CD4-positive, alpha-beta T cell treated with Interleukin-15 for 1 hour (primary cell): ENCODE results near the gene OR13J1.

Experiments
- DNase-seq: peaks from one replicate; pipeline ENCODE4 v3.0.0-alpha.2; 2020

OR13J1 gene

GRCh38 chr9:35856206-35856605 is 14.0 kb downstream of the OR13J1 start:
- DNase-seq, result no peak

DNA sequence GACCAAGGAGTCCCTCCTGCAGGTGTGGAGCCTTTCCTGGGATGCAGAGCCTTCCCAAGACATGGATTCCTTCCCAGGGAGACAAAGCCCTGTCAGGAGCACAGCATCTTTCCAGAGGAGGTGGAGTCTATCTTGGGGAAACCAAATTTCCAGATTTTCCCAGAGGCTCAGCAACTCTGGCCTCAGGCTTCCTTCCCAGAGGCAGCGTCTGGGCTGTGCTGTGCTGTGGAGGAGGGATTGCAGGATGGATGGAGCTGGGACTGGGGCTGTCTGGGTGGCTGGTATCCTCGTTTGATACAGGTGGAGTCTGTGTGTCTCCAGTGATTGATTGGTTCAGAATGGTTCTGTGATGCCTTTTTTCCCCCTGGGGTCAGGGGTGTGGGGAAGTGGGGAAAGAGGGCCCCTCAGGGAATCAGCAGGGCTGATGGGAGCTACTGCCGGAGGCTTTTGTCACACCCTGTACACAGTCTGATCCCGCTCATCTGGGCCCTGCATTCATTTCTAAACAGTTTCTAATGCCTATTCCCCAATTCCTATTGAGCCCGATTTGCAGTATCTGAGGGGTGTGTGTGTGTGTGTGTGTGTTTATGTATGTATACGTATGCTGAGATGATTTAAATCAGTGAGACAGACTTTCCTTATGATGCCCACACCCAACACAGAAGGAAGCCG is 16.0 kb downstream of the OR13J1 start:
- no peak for DNase-seq

DNA sequence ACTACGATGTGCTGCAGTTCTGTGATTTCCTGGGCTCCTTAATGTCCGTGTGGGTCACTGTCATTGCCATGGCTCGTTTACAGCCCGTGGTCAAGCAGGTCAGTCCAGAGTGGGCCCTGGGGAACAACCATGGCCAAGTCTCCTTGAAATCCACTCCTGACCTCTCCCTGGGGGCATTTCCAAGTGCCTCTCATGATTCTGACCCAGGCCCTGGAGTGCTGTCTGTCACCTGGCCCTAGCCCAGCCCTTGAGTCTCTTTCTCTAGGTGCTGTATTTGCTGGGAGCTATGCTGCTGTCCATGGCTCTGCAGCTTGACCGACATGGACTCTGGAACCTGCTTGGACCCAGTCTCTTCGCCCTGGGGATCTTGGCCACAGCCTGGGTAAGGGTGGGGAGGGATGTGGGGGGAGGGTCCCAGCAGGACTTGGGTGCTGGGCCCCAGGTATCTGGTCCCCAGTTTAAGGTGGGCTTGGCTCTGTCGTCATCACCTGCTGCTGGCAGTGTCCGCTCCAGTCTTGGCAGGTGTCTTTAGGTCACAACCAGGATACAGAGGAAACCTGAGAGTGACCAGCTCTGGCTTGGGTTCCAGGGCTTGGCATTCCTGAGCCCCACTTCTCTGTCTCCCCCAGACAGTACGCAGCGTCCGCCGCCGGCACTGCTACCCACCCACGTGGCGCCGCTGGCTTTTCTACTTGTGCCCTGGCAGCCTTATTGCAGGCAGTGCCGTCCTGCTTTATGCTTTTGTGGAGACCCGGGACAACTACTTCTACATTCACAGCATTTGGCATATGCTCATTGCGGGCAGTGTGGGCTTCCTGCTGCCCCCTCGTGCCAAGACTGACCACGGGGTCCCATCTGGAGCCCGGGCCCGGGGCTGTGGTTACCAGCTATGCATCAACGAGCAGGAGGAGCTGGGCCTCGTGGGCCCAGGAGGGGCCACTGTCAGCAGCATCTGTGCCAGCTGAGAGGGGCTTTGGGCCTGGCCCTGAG is 17.0 kb downstream of the OR13J1 start:
- no peak for DNase-seq

DNA sequence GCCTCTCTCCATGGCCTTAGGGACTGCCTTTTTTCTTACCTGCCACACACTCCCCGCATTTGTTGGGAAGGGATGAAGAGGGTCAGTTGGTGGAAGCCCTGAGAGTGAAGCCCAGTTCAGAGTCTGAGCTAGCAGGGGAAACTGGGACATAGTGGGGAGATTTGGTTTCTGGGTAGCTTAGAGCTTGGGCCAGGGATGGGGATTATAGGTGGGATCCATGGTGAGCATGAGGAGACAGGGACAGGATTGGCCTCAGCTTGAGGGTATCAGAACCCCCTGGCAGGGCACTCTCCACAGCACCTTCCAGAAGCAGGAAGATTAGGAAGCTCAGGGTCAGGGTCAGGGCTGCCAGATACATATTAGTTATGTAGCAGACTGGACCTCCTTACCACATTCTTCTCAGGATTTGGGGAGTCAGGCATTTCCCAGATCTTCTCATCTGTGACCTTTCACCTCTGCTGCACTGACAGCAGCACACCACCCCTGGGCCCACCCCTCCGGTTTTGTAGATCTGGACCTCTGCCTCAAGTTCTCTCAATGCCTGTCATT is 17.9 kb downstream of the OR13J1 start:
- DNase-seq, result no peak

DNA sequence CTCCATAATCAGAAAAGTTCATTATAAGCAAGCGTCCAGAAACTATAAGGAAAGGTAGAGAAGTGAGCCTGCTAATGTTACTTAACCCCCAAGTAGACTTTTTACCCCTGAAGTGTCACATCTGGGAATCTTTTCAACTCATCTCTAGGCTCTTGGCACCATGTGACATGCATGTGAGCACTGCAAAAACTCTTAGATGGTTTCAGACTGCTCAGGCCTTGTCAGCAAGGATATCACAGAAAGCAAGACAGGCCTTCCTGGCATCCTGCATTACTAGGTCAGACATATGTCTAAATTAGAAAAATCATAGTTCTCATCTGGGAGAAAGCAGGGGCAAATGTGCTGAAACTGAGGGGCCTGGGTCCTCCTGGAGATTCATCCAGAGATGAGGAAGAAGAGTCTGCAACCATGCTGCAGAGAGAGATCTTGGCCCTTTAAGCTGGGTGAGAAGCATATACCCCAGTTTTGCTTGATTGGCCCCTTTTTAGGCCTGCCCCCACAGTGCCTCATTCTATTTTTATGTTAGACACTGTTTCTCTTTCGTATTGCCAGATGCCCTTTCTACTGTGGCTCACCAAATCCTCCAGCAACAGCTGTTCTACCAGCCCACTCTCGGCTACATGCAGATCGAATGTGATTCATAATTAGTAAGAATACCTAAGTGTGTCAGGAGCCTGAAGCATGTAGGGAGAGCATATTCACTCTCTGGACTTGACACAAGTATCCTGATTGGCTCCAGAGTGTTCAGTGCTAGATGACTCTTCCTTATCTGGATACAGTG is 22.2 kb downstream of the OR13J1 start:
- DNase-seq, result no peak

GRCh38 chr9:35845824-35846771 is 24.1 kb downstream of the OR13J1 start:
- DNase-seq, result no peak

GRCh38 chr9:35844628-35845270 is 25.5 kb downstream of the OR13J1 start:
- peak; percentile 65 for DNase-seq

DNA sequence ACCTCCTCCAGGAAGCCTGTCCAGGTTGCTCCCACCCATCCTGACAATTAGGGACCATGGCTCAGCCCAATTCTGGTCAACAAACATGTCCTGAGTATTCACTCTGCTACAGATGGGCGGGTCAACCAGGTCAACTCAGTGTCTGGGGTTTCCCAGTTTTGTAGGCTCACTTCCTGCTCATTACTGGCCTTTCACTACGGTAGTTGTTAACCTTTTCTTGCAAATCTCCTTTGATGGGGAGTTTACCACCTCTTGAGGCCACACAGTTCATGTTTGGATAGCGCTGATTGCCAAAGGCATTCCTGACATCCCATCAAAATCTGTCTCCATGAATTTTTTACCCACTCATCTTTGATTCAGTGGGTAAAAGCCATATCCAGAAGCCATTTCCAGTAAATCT is 27.4 kb downstream of the OR13J1 start:
- DNase-seq, result no peak

GRCh38 chr9:35842020-35842745 is 28.0 kb downstream of the OR13J1 start:
- no peak for DNase-seq

- DNase-seq, result no peak
Measured at GRCh38 chr9:35841645-35841900, 28.6 kb downstream of the OR13J1 start.

- no peak for DNase-seq
Measured at GRCh38 chr9:35840881-35841644, 29.1 kb downstream of the OR13J1 start.

GRCh38 chr9:35839926-35840325 is 30.3 kb downstream of the OR13J1 start:
- no peak for DNase-seq

GRCh38 chr9:35836595-35836994 is 33.6 kb downstream of the OR13J1 start:
- DNase-seq, result no peak

DNA sequence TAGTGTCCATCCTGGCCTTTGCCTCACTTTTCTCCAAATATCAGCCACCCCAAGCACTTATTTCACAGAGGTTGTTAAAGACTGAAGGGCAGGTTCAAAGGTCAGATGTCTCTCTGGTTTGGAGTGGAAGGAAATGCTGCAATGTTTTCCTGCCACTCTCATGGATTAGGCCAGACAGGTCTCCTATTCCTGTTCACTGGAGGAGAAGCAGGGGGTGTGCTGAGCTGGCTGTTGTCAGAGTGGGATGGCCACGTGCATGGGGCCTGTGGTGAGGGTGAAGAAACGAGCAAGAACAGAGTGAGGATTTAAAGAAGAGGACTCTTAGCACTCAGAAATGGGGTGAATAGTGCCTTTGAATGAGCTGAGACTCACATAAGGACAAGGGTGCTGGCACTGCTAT is 34.4 kb downstream of the OR13J1 start:
- no peak for DNase-seq

DNA sequence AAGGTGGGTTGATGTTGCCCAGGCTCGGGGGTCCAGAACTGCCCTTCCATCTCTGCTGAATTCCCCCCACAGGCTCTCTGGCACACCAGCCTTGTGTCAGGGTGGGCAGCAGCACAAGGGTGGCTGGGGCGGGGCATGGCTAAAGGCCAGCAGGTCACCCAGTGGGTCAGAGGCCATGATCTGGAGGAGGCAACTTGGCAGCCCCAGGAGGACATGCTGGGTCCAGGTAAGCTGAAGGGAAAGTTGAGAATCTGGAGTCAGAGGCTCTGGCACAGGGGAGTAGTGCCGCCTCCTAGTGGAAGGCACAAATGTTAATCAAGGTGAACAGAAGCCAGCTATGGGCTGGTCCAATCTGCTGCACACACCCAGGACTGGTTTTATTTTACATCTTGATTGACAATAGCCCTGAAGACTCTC is 35.0 kb downstream of the OR13J1 start:
- no peak for DNase-seq

GRCh38 chr9:35834260-35835215 is 35.7 kb downstream of the OR13J1 start:
- no peak for DNase-seq

- no peak for DNase-seq
Measured at GRCh38 chr9:35832814-35833213, 37.4 kb downstream of the OR13J1 start.

DNA sequence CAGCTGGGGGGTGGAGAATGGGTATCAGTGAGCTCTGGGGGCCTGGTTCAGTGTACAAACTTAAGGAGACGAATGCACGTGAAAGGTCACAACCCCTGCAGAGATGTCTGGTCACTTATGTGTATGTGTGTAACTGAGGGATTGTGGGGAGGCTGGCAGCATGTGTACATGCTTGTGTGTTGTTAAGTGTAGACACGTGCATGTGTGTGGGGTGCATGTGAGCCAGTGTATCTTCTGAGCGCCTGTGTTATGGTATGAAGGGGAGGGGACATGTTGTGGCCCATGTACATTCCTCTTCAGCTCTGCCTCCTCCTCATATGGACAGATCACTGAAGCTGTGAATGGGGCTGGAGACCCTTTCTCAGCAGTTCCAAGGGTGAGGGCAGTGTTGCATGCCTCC is 39.2 kb downstream of the OR13J1 start:
- no peak for DNase-seq

DNA sequence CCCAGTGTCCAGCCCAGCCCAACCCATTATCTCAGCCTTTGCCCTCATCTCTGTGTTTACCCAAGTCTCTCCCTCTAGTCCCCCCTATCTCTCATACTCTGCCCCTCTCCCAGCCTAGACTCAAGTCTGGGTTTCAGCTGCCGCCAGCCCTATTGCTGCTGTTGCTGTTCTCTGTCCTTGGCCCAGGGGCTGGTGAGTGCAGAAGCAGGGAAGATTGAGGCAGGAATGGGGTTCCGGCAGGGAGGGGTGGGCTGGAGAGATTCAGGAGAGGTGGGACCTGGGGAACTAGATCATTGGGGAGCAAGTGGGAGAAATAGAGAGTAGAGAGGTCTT is 40.5 kb downstream of the OR13J1 start:
- DNase-seq, result no peak
